ENCODE data around the gene ERGIC1. TPM values are rescaled to one million over a fixed set of nuclear protein-coding genes. Genes with fewer than 3 reads are reported as not detected.

Gene ERGIC1
- total and polyA plus RNA-seq, 2 of the 8 experiments (the other 6 are each of a cell fraction or from before 2014, with no cell fraction given), result 95.3 to 106 TPM

- TF ChIP-seq, protein P1, sequence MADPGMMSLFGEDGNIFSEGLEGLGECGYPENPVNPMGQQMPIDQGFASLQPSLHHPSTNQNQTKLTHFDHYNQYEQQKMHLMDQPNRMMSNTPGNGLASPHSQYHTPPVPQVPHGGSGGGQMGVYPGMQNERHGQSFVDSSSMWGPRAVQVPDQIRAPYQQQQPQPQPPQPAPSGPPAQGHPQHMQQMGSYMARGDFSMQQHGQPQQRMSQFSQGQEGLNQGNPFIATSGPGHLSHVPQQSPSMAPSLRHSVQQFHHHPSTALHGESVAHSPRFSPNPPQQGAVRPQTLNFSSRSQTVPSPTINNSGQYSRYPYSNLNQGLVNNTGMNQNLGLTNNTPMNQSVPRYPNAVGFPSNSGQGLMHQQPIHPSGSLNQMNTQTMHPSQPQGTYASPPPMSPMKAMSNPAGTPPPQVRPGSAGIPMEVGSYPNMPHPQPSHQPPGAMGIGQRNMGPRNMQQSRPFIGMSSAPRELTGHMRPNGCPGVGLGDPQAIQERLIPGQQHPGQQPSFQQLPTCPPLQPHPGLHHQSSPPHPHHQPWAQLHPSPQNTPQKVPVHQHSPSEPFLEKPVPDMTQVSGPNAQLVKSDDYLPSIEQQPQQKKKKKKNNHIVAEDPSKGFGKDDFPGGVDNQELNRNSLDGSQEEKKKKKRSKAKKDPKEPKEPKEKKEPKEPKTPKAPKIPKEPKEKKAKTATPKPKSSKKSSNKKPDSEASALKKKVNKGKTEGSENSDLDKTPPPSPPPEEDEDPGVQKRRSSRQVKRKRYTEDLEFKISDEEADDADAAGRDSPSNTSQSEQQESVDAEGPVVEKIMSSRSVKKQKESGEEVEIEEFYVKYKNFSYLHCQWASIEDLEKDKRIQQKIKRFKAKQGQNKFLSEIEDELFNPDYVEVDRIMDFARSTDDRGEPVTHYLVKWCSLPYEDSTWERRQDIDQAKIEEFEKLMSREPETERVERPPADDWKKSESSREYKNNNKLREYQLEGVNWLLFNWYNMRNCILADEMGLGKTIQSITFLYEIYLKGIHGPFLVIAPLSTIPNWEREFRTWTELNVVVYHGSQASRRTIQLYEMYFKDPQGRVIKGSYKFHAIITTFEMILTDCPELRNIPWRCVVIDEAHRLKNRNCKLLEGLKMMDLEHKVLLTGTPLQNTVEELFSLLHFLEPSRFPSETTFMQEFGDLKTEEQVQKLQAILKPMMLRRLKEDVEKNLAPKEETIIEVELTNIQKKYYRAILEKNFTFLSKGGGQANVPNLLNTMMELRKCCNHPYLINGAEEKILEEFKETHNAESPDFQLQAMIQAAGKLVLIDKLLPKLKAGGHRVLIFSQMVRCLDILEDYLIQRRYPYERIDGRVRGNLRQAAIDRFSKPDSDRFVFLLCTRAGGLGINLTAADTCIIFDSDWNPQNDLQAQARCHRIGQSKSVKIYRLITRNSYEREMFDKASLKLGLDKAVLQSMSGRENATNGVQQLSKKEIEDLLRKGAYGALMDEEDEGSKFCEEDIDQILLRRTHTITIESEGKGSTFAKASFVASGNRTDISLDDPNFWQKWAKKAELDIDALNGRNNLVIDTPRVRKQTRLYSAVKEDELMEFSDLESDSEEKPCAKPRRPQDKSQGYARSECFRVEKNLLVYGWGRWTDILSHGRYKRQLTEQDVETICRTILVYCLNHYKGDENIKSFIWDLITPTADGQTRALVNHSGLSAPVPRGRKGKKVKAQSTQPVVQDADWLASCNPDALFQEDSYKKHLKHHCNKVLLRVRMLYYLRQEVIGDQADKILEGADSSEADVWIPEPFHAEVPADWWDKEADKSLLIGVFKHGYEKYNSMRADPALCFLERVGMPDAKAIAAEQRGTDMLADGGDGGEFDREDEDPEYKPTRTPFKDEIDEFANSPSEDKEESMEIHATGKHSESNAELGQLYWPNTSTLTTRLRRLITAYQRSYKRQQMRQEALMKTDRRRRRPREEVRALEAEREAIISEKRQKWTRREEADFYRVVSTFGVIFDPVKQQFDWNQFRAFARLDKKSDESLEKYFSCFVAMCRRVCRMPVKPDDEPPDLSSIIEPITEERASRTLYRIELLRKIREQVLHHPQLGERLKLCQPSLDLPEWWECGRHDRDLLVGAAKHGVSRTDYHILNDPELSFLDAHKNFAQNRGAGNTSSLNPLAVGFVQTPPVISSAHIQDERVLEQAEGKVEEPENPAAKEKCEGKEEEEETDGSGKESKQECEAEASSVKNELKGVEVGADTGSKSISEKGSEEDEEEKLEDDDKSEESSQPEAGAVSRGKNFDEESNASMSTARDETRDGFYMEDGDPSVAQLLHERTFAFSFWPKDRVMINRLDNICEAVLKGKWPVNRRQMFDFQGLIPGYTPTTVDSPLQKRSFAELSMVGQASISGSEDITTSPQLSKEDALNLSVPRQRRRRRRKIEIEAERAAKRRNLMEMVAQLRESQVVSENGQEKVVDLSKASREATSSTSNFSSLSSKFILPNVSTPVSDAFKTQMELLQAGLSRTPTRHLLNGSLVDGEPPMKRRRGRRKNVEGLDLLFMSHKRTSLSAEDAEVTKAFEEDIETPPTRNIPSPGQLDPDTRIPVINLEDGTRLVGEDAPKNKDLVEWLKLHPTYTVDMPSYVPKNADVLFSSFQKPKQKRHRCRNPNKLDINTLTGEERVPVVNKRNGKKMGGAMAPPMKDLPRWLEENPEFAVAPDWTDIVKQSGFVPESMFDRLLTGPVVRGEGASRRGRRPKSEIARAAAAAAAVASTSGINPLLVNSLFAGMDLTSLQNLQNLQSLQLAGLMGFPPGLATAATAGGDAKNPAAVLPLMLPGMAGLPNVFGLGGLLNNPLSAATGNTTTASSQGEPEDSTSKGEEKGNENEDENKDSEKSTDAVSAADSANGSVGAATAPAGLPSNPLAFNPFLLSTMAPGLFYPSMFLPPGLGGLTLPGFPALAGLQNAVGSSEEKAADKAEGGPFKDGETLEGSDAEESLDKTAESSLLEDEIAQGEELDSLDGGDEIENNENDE (IDR thresholded peaks at IDR 0.05; ENCODE audit: insufficient replicate concordance, low read length), result no peak
- TF ChIP-seq SP4 (IDR thresholded peaks at IDR 0.05; ENCODE audit: low read length) (no peak), TEAD4 (IDR thresholded peaks at IDR 0.05; ENCODE audit: low read depth, low read length) (no peak), RAD21 (IDR thresholded peaks at IDR 0.05 in 1 of 2, conservative IDR thresholded peaks at IDR 0.05 in 1 of 2; ENCODE audit: low read depth in 2 of 2, low read length in 2 of 2) (no peak), CBX8 (IDR thresholded peaks at IDR 0.05; ENCODE audit: borderline replicate concordance, low read depth, low read length) (no peak), HDAC6 (IDR thresholded peaks at IDR 0.05; ENCODE audit: low read depth, low read length) (no peak), ZNF274 (IDR thresholded peaks at IDR 0.05; ENCODE audit: borderline replicate concordance, extremely low read depth, low read length) (no peak), CHD2 (IDR thresholded peaks at IDR 0.05; ENCODE audit: low read length) (no peak), TAF1 (IDR thresholded peaks at IDR 0.05; ENCODE audit: low read depth, low read length) (no peak)
- TF ChIP-seq, protein P2, sequence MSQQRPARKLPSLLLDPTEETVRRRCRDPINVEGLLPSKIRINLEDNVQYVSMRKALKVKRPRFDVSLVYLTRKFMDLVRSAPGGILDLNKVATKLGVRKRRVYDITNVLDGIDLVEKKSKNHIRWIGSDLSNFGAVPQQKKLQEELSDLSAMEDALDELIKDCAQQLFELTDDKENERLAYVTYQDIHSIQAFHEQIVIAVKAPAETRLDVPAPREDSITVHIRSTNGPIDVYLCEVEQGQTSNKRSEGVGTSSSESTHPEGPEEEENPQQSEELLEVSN (IDR thresholded peaks at IDR 0.05), result no peak
These were observed 109.9 kb downstream of the ERGIC1 start (continued) for GRCh38 chr5:172943906-172944305.
